ENCODE data around the gene SCG5. TPM values are rescaled to one million over a fixed set of nuclear protein-coding genes. Genes with fewer than 3 reads are reported as not detected.

The SCG5 gene
- total and polyA plus RNA-seq, 2 of the 13 experiments (the other 11 are each of a cell fraction or from before 2014, with no cell fraction given): 2.3 to 3.5 TPM

- TF ChIP-seq, protein P1, sequence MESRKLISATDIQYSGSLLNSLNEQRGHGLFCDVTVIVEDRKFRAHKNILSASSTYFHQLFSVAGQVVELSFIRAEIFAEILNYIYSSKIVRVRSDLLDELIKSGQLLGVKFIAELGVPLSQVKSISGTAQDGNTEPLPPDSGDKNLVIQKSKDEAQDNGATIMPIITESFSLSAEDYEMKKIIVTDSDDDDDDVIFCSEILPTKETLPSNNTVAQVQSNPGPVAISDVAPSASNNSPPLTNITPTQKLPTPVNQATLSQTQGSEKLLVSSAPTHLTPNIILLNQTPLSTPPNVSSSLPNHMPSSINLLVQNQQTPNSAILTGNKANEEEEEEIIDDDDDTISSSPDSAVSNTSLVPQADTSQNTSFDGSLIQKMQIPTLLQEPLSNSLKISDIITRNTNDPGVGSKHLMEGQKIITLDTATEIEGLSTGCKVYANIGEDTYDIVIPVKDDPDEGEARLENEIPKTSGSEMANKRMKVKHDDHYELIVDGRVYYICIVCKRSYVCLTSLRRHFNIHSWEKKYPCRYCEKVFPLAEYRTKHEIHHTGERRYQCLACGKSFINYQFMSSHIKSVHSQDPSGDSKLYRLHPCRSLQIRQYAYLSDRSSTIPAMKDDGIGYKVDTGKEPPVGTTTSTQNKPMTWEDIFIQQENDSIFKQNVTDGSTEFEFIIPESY (CRISPR knock-in tag; IDR thresholded peaks at IDR 0.05): peak; percentile 54; the same call in 1 of the 2 replicates
- no peak for TF ChIP-seq ZNF224 (CRISPR knock-in tag; IDR thresholded peaks at IDR 0.05)
- TF ChIP-seq GABPB1 (CRISPR knock-in tag; IDR thresholded peaks at IDR 0.05): peak; percentile 24; the same call in 1 of the 2 replicates
- TF ChIP-seq KDM1A (CRISPR knock-in tag; IDR thresholded peaks at IDR 0.05): no peak
- no peak for TF ChIP-seq SETDB1 (CRISPR knock-in tag; IDR thresholded peaks at IDR 0.05; ENCODE audit: borderline replicate concordance)
- no peak for TF ChIP-seq PHF5A (CRISPR knock-in tag; IDR thresholded peaks at IDR 0.05; ENCODE audit: low read depth, unreplicated experiment)
- no peak for TF ChIP-seq ZNF724P (CRISPR knock-in tag; IDR thresholded peaks at IDR 0.05; ENCODE audit: borderline replicate concordance)
- no peak for TF ChIP-seq ZNF354B (CRISPR knock-in tag; IDR thresholded peaks at IDR 0.05)
- TF ChIP-seq ZKSCAN1 (IDR thresholded peaks at IDR 0.05; ENCODE audit: low read length): no peak
- peak; percentile 66 for TF ChIP-seq HNF4A (CRISPR knock-in tag; IDR thresholded peaks at IDR 0.05)
- no peak for TF ChIP-seq ZBTB38 (CRISPR knock-in tag; IDR thresholded peaks at IDR 0.05)
- no peak for TF ChIP-seq PAF1 (CRISPR knock-in tag; IDR thresholded peaks at IDR 0.05)
- TF ChIP-seq, protein P2, sequence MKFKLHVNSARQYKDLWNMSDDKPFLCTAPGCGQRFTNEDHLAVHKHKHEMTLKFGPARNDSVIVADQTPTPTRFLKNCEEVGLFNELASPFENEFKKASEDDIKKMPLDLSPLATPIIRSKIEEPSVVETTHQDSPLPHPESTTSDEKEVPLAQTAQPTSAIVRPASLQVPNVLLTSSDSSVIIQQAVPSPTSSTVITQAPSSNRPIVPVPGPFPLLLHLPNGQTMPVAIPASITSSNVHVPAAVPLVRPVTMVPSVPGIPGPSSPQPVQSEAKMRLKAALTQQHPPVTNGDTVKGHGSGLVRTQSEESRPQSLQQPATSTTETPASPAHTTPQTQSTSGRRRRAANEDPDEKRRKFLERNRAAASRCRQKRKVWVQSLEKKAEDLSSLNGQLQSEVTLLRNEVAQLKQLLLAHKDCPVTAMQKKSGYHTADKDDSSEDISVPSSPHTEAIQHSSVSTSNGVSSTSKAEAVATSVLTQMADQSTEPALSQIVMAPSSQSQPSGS (CRISPR knock-in tag; IDR thresholded peaks at IDR 0.05): no peak
- TF ChIP-seq ZNF577 (CRISPR knock-in tag; IDR thresholded peaks at IDR 0.05; ENCODE audit: borderline replicate concordance, low read depth): no peak
- no peak for TF ChIP-seq ATM (IDR thresholded peaks at IDR 0.05; ENCODE audit: borderline replicate concordance)
Observed at GRCh38 chr15:32651229-32651837, 9.8 kb downstream of the SCG5 start (continued).
